Measurements from ENCODE around the gene PLSCR5.

Gene PLSCR5, protein sequence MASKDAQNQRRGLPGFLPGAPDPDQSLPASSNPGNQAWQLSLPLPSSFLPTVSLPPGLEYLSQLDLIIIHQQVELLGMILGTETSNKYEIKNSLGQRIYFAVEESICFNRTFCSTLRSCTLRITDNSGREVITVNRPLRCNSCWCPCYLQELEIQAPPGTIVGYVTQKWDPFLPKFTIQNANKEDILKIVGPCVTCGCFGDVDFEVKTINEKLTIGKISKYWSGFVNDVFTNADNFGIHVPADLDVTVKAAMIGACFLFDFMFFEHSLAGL

DNA sequence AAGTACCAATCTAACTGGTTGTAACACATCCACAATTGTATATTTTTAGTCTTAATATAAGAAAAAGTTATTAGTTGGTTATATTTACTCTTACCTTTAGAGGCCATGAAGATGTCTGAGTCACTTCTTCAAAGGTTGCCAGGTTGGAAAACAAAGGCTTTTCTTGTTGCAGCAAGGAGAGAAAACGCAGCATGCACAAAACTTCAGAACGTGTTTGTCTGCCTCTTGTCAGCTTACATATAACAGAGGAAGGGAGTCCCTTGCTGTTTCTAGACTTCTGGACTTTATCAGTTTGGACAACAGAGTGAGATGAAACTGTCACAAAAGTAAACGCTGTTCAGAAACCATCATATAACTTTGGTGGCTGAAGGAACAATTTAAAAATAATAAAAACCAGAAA lies at the start of gene PLSCR5:
Gene PLSCR5 (minus strand): TSS at position 241 of the 400 bp plus-strand sequence. CDS start 134 bp downstream, at position 107.
- DNase-seq, result no peak

DNA sequence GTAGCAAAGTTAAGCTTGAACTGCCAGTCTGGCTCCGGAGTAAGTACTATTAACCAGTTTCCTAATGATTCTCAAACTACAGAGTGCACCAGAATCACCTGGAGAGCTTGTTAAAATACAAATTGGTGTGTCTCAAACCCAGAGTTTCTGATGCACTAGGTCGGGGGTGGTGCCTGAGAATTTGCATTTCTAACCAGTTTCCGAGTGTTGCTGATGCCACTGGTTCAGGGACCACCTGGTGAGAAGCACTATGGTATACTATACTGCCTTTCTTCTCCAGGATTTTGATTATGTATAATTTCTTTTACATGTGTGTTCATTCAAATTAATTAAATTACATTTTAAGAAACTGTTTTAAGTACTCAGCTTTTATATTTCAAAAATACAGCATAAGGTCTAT lies 48.8 kb upstream of the PLSCR5 start:
- DNase-seq, result no peak

DNA sequence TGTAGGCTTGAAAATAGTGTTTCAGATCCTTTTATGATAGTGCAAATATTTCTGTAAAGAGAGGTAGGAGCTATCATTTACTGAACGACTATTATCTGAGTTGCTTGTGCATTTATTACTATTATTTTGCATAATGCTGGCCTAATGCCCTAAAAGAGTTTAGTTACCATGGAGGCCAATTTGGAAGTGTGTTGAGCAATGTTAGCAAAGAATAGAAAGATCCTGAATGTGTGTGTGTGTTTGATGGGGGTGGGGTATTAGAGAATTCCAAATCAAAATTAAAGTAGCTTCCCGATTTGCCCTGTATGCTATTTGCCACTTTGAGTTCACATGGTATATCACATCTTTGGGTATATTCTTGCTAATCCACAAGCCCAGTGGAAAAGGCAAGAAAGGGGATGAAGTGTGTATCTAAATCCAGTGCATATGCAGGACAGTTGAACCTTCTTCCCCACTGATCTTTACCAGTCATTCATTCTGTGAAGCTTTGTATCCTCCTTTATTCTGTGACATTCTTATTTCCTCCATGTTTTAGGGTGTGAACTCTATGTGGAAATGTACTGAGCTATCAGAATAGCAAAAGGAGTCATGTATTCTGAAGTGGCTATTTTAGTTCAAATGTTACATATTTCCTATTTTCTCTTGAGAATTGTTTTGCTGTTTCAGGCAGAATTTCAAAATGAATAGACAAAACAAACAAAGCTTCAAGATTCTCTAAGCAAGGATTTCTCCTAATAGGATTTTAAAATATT lies 45.7 kb upstream of the PLSCR5 start:
- no peak for DNase-seq

DNA sequence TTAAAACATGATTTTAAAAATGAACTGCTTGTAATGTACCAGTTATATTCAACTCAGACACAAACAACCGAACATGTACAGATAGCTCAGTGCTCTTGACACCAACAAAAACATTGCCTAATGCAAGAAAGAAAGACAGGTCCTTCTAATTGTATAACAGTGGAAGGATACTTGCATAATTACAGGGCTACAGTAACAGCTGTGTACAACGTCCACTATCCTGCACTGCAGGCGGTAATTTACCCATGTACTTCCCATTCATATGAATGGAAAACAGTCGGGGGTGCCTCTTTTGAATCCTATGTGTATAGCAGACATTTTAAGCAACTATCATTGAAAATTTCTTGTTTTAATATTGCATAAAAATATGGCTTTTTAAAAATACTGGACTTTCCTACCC lies 41.1 kb upstream of the PLSCR5 start:
- DNase-seq, result no peak

DNA sequence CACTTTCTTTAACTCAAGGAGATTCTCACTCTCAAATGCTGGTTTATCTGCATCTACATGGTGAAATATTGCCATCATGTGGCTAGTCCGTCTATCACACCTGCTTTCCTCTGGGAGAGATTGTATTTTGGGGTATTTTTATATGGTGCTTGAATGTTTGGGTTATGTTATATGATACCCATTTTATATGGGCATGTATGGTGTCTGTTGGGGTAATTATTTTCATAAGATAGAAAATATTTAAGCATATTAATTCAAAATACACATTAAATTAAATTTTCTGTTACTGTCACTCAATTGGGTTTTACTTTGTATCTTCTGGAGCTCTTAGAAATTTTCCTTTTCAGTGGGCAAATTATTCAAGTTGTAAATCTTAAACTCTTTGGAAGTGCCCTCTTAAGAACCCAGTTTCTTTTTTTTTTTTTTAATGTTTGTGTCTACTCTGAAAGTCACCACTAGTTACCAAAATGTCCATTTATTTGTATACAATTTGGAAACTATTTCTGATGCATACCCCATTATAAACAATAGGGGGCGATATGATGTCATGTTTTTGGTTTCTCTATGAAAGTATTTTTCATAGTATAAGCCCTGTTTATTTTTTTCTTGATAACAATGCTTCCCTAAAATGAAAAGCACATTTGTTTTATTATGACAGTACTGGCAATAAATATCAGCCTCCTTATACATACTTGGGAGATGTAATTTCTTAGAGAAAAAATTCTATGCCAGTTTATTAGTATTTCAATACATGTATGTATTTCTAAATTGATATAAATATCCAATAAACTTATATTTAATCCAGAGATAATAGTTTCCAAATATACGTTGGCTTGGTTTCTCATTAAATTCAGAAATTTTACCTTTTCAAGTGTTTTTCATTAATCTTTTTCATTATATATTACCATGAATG lies 36.1 kb upstream of the PLSCR5 start:
- DNase-seq, result no peak

DNA sequence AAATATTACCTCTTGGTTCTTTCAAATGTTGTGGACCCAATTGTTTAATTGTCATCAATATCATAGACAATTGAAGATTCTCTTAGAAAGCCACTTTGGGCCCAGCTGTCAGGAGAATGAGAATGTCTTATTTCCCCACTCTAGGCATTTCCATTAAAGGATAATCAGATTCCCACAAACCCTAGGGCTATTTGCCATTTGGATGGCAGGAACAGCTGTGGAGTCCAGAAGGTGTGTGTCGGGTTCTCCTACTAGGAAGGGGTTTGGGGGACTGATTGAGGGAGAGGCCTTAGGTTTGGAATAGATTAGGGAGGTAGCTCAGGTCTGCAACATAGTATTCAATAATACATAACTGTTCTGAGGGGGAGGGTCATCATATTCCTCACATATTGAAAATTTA lies 35.2 kb upstream of the PLSCR5 start:
- DNase-seq, result no peak

DNA sequence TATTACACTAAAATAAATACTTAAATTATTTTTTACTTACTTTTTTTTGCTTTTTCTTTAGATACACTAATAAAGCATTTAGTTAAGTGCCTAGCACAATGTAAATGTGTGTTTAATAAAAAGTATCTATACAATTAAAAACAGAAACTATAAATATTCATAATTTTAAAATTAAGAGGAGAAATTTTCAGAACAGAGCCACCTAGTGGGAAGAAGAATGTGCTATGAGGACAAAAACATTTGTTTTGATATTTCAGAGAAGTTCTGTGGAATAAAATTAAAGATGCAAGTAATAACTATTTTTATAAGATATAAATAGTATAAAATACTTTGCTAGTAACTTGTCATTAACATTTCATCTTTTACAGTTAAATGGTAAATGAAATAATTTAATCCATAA lies 33.6 kb upstream of the PLSCR5 start:
- no peak for DNase-seq

DNA sequence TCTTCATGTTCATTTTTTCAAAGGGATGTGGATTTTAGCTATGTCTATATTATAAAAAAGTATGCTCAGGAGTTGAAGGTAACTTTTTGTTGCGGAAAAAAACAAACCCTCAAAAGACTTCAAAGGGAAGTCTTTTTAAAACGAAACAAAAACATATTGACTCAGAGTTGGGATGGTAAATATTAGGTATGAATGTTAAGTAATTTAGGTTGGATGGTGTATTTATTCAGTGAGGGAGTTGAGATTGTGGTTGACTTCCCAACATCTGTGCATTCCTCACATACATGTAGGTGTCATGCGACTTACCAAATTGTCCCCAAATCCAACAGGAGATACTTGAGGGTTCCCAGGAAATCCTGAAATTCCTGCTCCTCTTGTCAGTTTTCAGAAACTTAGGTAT lies 32.7 kb upstream of the PLSCR5 start:
- no peak for DNase-seq

DNA sequence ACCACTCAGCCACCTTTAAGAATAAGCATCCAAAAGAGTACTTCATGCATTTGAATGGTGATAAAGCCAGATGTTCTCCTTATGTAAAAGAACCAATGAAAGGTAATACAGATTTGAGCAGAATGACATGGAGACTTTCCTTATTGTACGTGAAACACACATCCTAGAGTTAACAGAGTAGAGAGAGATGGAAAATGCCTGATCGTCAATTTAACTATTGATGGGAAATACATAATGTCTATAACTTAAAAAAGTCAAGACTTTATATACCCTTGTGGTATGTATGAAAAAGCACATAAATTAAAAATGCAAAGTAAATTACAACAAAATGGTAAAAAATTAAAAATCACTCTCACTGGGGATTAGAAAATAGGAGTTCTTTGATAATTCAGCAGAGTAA lies 31.7 kb upstream of the PLSCR5 start:
- no peak for DNase-seq

DNA sequence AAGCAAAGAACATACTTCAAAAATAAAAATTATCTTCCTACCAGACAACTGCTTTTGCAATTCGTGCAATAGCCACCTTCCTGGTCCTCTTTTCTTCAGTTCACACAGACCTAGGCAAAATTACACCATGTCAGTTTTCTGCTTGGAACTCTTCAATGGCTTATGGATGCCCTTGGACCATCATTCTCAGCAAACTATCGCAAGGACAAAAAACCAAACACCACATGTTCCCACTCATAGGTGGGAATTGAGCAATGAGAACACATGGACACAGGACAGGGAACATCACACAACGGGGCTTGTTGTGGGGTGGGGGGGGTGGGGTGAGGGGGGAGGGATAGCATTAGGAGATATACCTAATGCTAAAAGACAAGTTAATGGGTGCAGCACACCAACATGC lies 29.2 kb upstream of the PLSCR5 start:
- no peak for DNase-seq

DNA sequence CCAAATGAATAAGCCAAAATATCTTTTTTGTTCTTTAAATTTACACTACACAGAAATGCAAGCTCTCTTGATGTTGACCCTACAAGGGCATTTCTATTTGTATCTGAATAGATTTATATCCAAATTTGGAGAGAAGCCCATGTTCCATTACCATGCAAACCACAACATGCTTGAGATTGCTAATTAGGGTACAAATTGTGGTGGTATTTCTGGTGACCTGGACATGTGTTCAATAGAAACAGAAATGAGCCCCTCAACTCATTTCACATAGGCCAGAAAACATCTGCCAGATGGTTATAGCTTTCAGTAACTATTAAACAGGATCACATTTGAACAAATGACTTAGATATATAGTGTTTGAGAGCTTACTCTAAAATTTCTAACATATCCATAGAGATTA lies 23.5 kb upstream of the PLSCR5 start:
- no peak for DNase-seq

DNA sequence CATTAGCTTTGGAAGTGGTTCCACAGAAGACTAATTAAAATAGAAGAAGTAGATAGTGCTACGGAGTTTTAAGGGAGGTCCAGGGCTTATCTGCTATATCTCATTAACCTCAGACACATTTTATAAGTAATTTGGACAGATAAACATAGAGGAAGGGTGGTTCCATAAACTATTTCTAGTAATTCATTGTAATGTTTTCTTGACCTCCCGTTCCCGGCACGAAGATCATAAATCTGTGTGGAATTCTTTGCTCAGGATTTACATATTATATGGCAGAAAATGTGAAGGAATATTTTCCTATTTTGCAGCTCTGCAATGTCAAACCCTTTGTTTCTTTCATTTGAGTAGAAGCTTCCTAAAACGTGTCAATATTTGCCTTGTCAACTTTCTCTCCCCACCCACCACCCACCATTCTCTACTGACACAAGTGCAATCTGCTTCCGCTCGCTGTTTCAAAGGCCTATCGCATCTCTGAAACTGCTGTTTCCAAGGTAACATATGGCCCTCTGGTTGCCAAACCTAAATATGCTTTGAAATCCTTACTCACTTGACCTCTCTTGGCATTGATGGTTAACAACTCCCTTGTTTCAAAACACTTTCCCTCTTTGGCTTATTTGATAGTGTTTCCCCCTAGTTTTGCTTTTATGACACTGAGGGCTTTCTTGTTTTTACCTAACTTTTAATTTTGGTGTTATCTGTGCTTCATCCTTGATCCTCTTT lies 21.4 kb upstream of the PLSCR5 start:
- no peak for DNase-seq

DNA sequence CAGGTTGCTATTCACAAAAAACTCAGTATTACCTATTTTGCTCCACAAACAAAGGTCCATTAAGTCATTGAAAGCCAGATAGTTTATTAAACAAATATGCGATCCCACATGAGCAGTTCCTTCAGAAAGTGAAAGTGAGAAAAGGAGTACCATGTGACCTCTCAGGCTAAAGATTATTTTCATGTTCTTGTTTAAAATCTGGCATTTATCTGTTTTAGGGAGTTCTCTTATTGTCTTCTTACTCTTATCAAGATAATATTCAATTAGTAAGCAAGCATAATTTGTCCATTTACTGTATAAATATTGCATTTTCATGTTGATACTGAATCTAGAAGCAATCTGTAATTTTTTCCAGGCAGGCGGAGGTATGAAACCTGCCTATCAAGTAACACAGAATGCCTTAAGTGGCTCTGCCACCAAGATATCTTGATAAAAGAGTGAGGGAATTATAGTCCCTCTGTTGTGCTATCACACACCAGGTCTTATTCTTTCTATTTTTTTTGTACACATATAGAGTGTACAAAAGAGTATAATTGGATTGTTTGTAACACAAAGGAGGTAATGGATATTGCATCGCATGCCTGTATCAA lies 20.1 kb upstream of the PLSCR5 start:
- DNase-seq, result no peak

DNA sequence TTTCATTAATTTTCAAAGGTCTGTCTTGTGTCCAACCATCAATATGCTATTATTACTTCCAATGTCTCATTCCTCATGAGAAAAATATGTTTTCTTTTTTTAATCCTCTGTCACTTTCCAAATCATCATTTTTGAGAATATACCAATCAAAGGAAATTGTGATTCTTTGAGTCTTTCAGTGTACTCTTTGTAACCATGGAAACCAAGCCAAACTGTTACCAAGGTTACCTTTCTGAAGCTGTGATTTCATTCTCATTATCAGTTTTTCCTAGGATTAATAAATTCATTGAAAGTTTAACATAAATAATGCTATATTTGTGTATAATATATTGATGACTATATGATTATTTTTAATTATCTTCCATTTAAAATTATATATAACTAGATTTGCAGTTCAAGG lies 16.6 kb upstream of the PLSCR5 start:
- DNase-seq, result no peak

DNA sequence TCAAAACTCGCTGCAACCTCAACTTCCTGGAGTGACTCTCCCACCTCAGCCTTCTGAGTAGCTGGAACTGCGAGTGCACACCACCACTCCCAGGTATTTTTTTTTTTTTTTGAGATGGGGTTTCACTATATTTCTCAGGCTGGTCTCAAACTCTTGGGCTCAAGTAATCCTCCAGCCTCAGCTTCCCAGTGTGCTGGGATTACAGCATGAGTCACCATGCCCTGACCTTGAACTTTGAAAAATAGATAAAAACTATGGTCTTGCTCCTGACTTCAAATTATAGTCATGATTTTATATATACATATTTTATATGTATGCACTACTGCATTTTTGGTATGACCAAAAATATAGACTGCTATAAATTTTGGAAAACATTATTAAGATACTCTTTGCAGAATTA lies 6.9 kb upstream of the PLSCR5 start:
- DNase-seq, result no peak

DNA sequence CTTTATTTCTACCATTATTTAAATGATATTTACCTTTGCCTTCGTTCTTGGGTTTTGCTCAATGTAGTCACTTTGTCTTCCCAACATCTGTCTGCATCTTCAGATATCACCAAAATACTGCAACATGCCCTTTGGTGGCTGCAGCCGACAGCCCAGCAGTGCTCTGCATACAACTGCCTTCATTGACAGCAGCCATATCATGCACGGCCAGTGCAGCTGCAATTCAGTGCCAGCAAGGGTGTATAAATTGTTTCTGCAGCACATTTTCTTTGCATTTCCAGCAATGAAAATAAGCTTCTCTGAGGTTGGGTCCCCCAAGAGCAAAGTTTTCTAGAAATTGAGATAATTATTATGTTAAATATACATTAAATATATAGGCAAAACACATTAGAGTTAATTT lies 6.0 kb upstream of the PLSCR5 start:
- no peak for DNase-seq

DNA sequence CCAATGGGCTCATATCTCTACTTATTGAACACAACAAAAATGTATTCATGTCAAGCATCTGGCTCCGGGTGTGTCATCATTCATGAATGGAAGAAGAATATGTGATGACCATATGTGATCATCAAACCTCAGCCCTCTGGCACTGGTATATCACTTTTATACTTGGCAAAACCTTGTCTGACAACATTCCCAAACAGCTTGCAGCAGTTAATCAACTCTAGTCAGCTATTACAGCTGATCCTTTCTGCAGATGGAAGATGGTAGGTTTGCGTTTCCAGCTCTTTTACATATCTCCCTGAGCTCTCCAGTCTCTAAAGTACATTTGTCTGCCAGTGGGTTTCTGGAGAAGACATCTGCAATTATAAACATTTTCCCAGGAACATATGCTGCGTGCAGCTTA lies 6.6 kb downstream of the PLSCR5 start:
- DNase-seq, result no peak

DNA sequence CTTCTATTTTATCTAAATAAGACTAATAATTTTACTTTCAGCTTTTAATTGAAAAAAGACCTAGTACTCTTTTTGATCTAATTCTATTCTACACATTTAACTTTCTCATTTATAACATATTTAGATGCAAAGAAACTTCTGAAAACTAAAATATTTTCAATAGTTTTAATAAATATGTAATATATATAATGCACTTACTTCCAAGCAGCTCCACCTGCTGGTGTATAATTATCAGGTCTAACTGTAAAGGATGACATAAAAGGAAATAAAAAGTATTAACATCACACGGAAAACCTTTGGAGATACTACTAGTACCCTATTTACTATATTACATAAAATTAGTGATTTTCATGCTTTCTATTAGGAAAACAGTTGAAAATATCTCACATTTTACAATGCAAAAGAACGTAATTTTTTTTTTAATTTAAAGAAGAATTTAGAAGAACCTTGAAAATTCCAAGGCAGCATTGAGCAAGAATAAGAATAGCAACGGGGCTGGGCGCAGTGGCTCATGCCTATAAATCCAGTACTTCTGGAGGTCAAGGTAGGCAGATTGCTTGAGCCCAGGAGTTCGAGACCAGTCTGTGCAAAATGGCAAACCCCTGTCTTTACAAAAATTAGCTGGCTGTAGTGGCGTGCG lies 10.2 kb downstream of the PLSCR5 start:
- DNase-seq, result no peak

DNA sequence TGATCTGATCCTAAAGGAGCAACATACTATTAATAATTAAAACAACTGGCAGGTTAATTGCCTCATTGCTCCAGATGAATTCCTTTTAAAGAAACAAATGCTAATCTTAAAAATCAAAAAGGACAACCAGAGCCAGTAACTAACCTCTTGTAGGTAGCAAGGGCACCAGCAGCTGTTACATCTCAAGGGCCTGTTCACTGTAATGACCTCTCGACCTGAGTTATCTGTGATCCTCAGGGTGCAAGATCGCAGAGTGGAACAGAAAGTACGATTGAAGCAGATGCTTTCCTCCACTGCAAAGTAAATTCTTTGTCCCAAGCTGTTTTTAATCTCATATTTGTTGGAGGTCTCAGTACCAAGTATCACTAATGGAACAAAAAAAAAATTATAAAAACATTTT lies 11.4 kb downstream of the PLSCR5 start:
- DNase-seq, result no peak

DNA sequence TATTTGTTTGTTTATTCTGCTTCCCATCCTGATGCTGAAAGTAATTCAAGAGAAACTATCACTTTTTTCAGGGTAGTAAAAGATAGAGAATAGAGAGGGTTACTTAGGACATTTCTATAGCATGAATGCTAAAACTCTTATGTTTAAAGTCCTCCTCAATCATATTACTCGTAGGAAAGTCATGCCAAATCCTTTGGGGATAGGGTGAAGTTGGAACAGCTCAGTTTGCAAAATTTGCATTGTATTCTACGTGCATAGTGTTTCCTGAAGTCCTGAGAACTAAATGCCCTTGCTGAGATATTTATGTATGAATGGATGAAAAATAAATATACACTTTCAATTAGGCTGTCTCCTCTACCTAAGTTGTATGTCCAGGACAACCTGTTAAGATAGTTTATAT lies 14.6 kb downstream of the PLSCR5 start:
- no peak for DNase-seq

DNA sequence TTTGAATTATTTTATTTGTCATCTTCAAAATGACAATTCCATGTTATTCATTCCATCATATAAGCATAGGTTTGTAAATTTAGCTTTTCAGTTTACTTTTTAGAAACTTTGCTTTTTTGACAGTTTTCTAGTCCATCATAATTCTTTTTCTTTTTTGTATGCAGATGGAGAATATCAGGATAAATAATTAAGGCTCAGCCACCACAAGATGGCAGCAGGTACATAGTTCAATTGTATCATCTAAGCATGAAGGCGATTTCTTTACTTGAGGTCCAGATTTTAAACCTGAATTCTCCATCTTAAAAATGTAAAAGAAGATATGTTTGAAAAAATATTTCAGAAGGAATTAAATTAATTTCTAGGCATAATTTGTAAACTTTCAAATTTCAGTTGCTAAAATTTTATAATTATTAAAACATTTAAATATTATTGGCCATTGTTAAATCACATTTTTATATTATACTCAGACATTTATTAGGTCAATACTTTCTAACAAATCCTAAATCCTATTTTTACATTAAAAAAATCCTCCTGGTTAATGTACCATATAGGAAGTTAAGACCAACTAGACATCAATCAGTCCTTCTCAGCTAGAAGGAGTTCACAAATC lies 15.1 kb downstream of the PLSCR5 start:
- no peak for DNase-seq

DNA sequence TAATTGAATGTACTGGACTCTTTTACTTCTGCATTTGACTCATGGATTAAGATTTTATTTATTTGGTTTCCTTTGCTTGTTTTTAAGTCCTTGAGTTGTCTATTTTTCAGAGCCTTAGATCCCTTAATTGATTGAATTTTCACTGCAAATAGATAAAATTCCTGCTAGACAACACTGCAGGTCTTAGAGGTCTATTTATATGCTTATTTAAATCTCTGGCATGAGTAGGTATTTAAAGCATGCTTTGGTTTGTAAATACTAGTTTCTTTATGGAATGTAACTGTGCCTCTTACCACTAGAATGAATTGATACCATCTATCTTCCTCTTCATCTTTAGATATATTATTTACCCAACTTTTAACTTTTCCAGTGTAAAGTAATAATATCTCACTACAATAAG lies 20.0 kb downstream of the PLSCR5 start:
- no peak for DNase-seq
